ENCODE data around the gene CFAP99.

The CFAP99 gene

GRCh38 chr4:2390784-2391421, 27.9 kb upstream of the CFAP99 start:
- DNase-seq (ENCODE audit: low read depth): no peak

- no peak for DNase-seq (ENCODE audit: low read depth)
Measured at GRCh38 chr4:2393353-2394270, 25.1 kb upstream of the CFAP99 start.

- no peak for DNase-seq (ENCODE audit: low read depth)
Measured at GRCh38 chr4:2394528-2394927, 24.2 kb upstream of the CFAP99 start.

- DNase-seq (ENCODE audit: low read depth): no peak
Measured at GRCh38 chr4:2395038-2395437, 23.7 kb upstream of the CFAP99 start.

- DNase-seq (ENCODE audit: low read depth): no peak
Measured at GRCh38 chr4:2395584-2395983, 23.2 kb upstream of the CFAP99 start.

- no peak for DNase-seq (ENCODE audit: low read depth)
Measured at GRCh38 chr4:2396781-2397368, 21.9 kb upstream of the CFAP99 start.

GRCh38 chr4:2397596-2398379, 21.0 kb upstream of the CFAP99 start:
- no peak for DNase-seq (ENCODE audit: low read depth)

GRCh38 chr4:2399216-2399615, 19.5 kb upstream of the CFAP99 start:
- no peak for DNase-seq (ENCODE audit: low read depth)

GRCh38 chr4:2399631-2400190, 19.0 kb upstream of the CFAP99 start:
- DNase-seq (ENCODE audit: low read depth): no peak

GRCh38 chr4:2400841-2401609, 17.7 kb upstream of the CFAP99 start:
- DNase-seq (ENCODE audit: low read depth): no peak

GRCh38 chr4:2401610-2401983, 17.2 kb upstream of the CFAP99 start:
- no peak for DNase-seq (ENCODE audit: low read depth)

- DNase-seq (ENCODE audit: low read depth): no peak
Measured at GRCh38 chr4:2402048-2402842, 16.5 kb upstream of the CFAP99 start.

- no peak for DNase-seq (ENCODE audit: low read depth)
Measured at GRCh38 chr4:2402941-2403340, 15.8 kb upstream of the CFAP99 start.

GRCh38 chr4:2406406-2406805, 12.3 kb upstream of the CFAP99 start:
- DNase-seq (ENCODE audit: low read depth): no peak

GRCh38 chr4:2406920-2407319, 11.8 kb upstream of the CFAP99 start:
- DNase-seq (ENCODE audit: low read depth): no peak

- DNase-seq (ENCODE audit: low read depth): no peak
Measured at GRCh38 chr4:2407991-2408342, 10.8 kb upstream of the CFAP99 start.

GRCh38 chr4:2408401-2408958, 10.3 kb upstream of the CFAP99 start:
- no peak for DNase-seq (ENCODE audit: low read depth)

- DNase-seq (ENCODE audit: low read depth): no peak
Measured at GRCh38 chr4:2408976-2409375, 9.8 kb upstream of the CFAP99 start.

GRCh38 chr4:2409381-2409783, 9.4 kb upstream of the CFAP99 start:
- no peak for DNase-seq (ENCODE audit: low read depth)

All from fibroblast of the conjunctiva (primary cell).